HEK293 (cell line): Measurements from ENCODE around the gene PXYLP1.

Source experiments
- BCL6B ChIP-seq: fragments of 450-650 bp; formaldehyde crosslinking; IDR thresholded peaks from 2 replicates; pipeline ENCODE4 v1.5.1; 2017; ENCODE audit warnings: missing biosample characterization, missing genetic modification characterization
- ZBTB44 ChIP-seq: fragments of 450-650 bp; IDR thresholded peaks from 2 replicates; pipeline ENCODE4 v1.5.1; 2018; ENCODE audit warnings: missing biosample characterization, mild to moderate bottlenecking, missing genetic modification characterization
- ZNF274 ChIP-seq, 2 experiments: fragments of 200-500 bp in 1 of 2; fragments of 450-650 bp in 1 of 2; sonication (Bioruptor generic) in 1 of 2; formaldehyde crosslinking in 1 of 2; IDR thresholded peaks; 2 replicates each; pipeline versions ENCODE4 v1.5.1 to v1.6.1; 2014 to 2016; ENCODE audit warnings: borderline replicate concordance in 1 of 2, inconsistent platforms in 1 of 2, low read length in 1 of 2, missing biosample characterization in 1 of 2, missing genetic modification characterization in 1 of 2
- ZNF777 ChIP-seq: fragments of 450-650 bp; formaldehyde crosslinking; IDR thresholded peaks from 2 replicates; pipeline ENCODE4 v1.5.1; 2017; ENCODE audit warnings: missing biosample characterization, missing genetic modification characterization, borderline replicate concordance

- no peak for TF ChIP-seq ZNF274 (IDR thresholded peaks at IDR 0.05; ENCODE audit: low read length)
- TF ChIP-seq ZNF274 (tag by site-specific recombination; IDR thresholded peaks at IDR 0.05; ENCODE audit: borderline replicate concordance): no peak
- TF ChIP-seq ZNF777: no peak
- no peak for TF ChIP-seq BCL6B (tag by site-specific recombination)
- no peak for TF ChIP-seq ZBTB44 (tag by site-specific recombination)
Observed at GRCh38 chr3:141330235-141330634, 98.6 kb downstream of the PXYLP1 start.
